OCI-LY3 (cell line): ENCODE data around the gene LDB2.
A peak's percentile ranks its signal among the peaks of the same experiment; 100 is the strongest.

Experiments used
- CTCF ChIP-seq: fragments of 200-600, 300-600 bp; sonication (generic); IDR thresholded peaks from 2 replicates; pipeline ENCODE4 v1.5.1; 2014; ENCODE audit warnings: antibody characterized with exemption, low read length, low read depth
- EZH2phosphoT487 ChIP-seq: fragments of 200-600 bp; shearing (Covaris generic); IDR thresholded peaks from 2 replicates; pipeline ENCODE4 v1.6.1; 2018; ENCODE audit warnings: antibody characterized with exemption, mixed run types, low read depth

- TF ChIP-seq EZH2phosphoT487 (no peak), CTCF (peak; percentile 48)
Measured at GRCh38 chr4:16516796-16517439, 381.5 kb downstream of the LDB2 start.
